RWPE2 (cell line): ENCODE data around the gene CDHR2.

ENCODE experiments used
- ATAC-seq: fragments of 200-7000 bp; cut with Tn5 transposase; 3 replicates; pipeline ENCODE4 v1.9.1; 2021; ENCODE audit warnings: low read depth
- DNase-seq: peaks from one replicate; pipeline ENCODE4 v3.0.0-alpha.2; 2020; ENCODE audit warnings: low spot score
- H3K27ac ChIP-seq: fragments of 450-650 bp; 2 replicates; pipeline ENCODE4 v1.5.1; 2017; ENCODE audit warnings: mild to moderate bottlenecking; ENCODE audit not compliant: poor library complexity, severe bottlenecking
- H3K27me3 ChIP-seq: fragments of 250-450 bp; sonication (Bioruptor Pico); 2 replicates; pipeline ENCODE4 v1.5.1; 2021; ENCODE audit warnings: mild to moderate bottlenecking, moderate library complexity; ENCODE audit not compliant: insufficient read depth, poor library complexity, severe bottlenecking
- H3K36me3 ChIP-seq: fragments of 250-450 bp; sonication (Bioruptor Pico); 2 replicates; pipeline ENCODE4 v1.5.1; 2020; ENCODE audit warnings: low read depth, mild to moderate bottlenecking, moderate library complexity
- H3K4me1 ChIP-seq: fragments of 250-450 bp; sonication (Bioruptor Pico); 2 replicates; pipeline ENCODE4 v1.5.1; 2021; ENCODE audit warnings: mild to moderate bottlenecking, moderate library complexity; ENCODE audit not compliant: insufficient read depth, poor library complexity, severe bottlenecking
- H3K4me3 ChIP-seq: fragments of 250-450 bp; sonication (Bioruptor Pico); 2 replicates; pipeline ENCODE4 v1.5.1; 2021; ENCODE audit warnings: mild to moderate bottlenecking, moderate library complexity; ENCODE audit not compliant: severe bottlenecking
- H3K9me3 ChIP-seq: fragments of 250-450 bp; sonication (Bioruptor Pico); 2 replicates; pipeline ENCODE4 v1.5.1; 2021; ENCODE audit warnings: mild to moderate bottlenecking, moderate library complexity; ENCODE audit not compliant: severe bottlenecking
- TF ChIP-seq, protein P1 (sequence below): fragments of 450-650 bp; IDR thresholded peaks from one replicate; pipeline ENCODE4 v1.5.1; 2017; ENCODE audit warnings: mild to moderate bottlenecking, moderate library complexity; ENCODE audit not compliant: poor library complexity, severe bottlenecking

Gene CDHR2

DNA sequence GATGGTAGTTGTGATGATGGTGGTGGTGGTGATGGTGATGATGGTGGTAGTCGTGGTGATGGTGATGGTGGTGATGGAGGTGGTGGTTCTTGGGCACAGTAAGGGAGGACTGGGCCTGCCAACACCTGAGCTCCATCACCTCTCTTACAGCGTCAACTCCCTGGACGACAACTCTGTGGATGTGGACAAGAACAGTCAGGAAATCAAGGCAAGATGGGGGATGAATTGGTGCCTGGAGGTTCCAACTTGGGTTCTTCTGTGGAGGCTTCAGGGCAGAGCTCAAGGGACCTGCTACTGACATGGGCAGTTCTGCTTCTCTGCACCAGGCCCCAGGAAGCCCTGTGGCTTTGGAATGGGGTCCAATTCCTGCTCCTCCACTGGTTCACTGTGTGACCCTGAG, 43.4 kb downstream of the CDHR2 start:
- TF ChIP-seq, protein P1, sequence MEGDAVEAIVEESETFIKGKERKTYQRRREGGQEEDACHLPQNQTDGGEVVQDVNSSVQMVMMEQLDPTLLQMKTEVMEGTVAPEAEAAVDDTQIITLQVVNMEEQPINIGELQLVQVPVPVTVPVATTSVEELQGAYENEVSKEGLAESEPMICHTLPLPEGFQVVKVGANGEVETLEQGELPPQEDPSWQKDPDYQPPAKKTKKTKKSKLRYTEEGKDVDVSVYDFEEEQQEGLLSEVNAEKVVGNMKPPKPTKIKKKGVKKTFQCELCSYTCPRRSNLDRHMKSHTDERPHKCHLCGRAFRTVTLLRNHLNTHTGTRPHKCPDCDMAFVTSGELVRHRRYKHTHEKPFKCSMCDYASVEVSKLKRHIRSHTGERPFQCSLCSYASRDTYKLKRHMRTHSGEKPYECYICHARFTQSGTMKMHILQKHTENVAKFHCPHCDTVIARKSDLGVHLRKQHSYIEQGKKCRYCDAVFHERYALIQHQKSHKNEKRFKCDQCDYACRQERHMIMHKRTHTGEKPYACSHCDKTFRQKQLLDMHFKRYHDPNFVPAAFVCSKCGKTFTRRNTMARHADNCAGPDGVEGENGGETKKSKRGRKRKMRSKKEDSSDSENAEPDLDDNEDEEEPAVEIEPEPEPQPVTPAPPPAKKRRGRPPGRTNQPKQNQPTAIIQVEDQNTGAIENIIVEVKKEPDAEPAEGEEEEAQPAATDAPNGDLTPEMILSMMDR: no peak
- no peaks in the 10 kb centered on the region for H3K27me3 ChIP-seq
- H3K4me1 ChIP-seq: no peaks in the 10 kb centered on the region
- ATAC-seq (no peak), DNase-seq (no peak)
- H3K27ac ChIP-seq: no peak overlapping the region
- H3K9me3 ChIP-seq: no peaks in the 10 kb centered on the region
- no peak overlapping the region for H3K4me3 ChIP-seq
- no peaks in the 10 kb centered on the region for H3K36me3 ChIP-seq

DNA sequence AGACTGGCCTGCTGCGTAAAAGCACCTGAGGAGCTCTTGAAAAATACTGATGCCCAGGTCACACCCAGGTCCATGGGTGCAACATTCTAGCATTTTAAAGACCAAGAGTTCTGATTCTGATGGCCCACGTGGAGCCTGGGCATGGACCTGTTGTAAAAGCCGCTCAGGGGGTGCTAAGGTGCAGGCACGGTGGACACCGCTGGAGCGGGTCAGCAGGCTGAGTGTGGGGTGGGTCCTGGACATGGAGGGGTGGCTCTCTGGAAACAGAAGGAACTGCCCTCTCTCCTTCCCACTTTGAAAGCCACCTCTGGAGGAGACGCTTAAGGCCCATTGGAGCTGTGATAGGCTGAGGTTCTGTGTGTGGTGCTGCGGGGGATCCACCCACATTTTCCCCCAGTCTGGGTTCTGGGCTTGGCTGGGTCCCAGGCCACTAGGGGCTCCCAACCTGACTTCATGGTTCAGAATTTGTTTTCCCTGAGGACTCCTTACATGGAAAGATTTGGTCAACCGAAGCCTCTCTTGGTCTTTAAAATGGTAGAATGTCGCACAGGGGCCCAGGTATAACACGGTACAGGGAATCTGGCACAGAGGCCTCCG, 44.2 kb downstream of the CDHR2 start:
- Histone ChIP-seq H3K27me3 (no peaks in the 10 kb centered on the region), H3K9me3 (no peaks in the 10 kb centered on the region), H3K27ac (no peak overlapping the region), H3K4me3 (no peak overlapping the region), H3K36me3 (no peaks in the 10 kb centered on the region), H3K4me1 (no peaks in the 10 kb centered on the region)
- TF ChIP-seq, protein P1: no peak
- DNase-seq (peak; percentile 63), ATAC-seq (no peak)

DNA sequence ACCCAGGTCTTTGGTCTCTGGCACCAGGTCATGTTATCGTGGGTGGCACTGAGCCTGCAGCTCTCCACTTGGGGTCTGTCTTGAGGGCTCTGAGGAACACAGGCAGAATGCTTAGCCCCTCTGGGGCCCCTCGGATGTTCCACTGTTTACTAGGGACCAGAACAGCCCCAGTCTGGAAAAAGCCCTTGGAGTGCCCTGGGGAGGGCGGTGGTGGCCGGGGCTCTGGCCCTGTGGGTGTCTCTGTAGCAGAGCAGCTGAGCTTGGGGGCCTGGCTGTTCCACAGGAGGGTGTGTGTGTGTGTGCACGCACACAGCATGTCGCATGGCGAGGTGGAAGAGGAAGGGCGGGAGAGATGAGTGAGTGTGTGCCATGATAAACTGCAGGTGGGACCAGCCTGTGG, 45.4 kb downstream of the CDHR2 start:
- ATAC-seq (no peak), DNase-seq (peak; percentile 62)

DNA sequence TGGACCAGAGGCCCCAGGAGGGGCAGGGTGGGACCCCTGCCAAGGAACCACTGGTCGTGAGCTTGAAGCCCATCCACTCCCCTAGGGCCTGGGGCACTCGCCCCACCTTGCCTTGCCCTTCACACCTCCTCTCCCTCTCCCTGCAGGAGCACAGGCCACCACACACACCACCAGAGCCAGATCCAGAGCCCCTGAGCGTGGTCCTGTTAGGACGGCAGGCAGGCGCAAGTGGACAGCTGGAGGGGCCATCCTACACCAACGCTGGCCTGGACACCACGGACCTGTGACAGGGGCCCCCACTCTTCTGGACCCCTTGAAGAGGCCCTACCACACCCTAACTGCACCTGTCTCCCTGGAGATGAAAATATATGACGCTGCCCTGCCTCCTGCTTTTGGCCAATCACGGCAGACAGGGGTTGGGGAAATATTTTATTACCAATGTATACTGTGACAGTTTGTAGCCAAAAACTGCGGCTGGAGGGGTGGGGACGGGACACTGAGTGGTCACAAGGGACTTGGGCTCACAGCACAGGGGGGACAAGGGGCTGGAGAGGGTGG, 46.3 kb downstream of the CDHR2 start:
- Histone ChIP-seq H3K27ac (no peak overlapping the region), H3K4me3 (no peak overlapping the region), H3K9me3 (no peaks in the 10 kb centered on the region), H3K36me3 (no peaks in the 10 kb centered on the region), H3K27me3 (no peaks in the 10 kb centered on the region), H3K4me1 (no peaks in the 10 kb centered on the region)
- ATAC-seq (no peak), DNase-seq (peak; percentile 65)
- TF ChIP-seq, protein P1: no peak

More for the DNA sequence above, 45.4 kb downstream of the CDHR2 start:
- Histone ChIP-seq H3K9me3 (no peaks in the 10 kb centered on the region), H3K27ac (no peak overlapping the region), H3K27me3 (no peaks in the 10 kb centered on the region), H3K4me3 (no peak overlapping the region), H3K4me1 (no peaks in the 10 kb centered on the region), H3K36me3 (no peaks in the 10 kb centered on the region)
- TF ChIP-seq, protein P1: no peak

DNA sequence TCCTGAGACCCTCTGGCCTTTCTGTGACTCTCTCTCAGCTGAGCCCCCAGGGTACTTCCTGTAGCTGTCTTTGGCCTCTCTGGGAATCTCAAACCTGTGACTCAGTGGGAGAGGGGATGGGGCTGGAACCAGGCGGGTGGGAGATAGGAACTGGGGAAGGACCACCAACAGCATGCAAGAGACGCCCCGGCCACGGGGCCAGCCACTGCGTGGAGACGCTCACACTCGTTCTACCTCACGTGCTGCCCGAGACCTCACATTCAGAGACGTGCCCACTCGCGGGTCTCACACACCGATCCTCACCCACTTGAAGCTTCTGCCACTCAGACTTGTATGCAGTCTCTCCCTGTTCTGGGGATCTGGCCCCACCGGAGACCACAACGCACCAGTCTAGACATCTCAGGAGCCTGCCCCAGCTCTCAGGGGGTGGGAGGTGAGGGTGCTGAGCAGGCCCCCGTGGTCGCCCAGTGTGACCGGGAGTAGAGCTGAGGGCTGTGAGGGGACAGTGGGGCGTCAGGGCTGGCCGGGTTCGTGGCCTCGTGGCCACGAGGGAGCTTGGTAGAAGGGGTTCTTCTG, 47.0 kb downstream of the CDHR2 start:
- Histone ChIP-seq H3K4me3 (no peak overlapping the region), H3K27ac (no peak overlapping the region), H3K27me3 (no peaks in the 10 kb centered on the region), H3K4me1 (no peaks in the 10 kb centered on the region), H3K9me3 (no peaks in the 10 kb centered on the region), H3K36me3 (no peaks in the 10 kb centered on the region)
- ATAC-seq: no peak
- peak; percentile 64 for DNase-seq
- TF ChIP-seq, protein P1: no peak
